ENCODE measurements around the gene DEPDC7. TPM values are rescaled to one million over a fixed set of nuclear protein-coding genes. Genes with fewer than 3 reads are reported as not detected.
A peak's percentile ranks its signal among the peaks of the same experiment; 100 is the strongest.

The DEPDC7 gene
- total and polyA plus RNA-seq, 3 donors from 2014 or later = 14.9 to 47.7 (median 23.2) TPM

DNA sequence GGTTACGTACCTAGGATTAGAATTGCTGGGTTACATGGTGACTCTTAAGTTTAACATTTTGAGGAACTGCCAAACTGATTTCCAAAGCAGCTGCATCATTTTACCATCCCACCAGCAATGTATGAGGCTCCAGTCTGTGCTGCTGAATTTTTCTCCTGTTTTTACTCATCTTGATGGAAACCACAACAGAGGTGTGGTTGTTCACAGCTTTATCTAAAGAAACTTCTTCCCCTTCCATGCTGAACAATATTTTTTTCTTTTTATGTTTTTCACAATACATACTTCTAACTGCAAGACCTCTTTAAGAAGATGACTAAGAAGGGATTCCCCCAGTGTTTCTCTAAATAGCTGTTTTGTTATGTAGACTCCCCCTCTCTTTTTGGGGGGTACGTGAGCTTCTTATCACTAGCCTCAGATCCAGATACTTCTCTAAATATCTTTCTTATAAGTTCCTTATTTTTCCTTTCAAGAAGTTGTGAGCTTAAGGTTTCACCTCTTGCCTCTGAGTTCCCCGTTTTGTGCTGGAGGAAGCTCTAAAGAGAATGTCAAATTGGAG lies 47.7 kb downstream of the DEPDC7 start:
- H3K36me3 ChIP-seq (ENCODE audit: low read depth, missing control alignments) = no peaks in the 10 kb centered on the region
- 62 to 70% methylated on average over 3 of the region's 3 CpGs for WGBS, 2 donors
- H3K9me3 ChIP-seq = no peaks in the 10 kb centered on the region
- H3K4me3 ChIP-seq = no peak overlapping the region
- no peaks in the 10 kb centered on the region for H3K4me1 ChIP-seq
- DNase-seq = no peak
- no peak overlapping the region for H3K27ac ChIP-seq
- intact Hi-C loops (cut with DNase I; ENCODE audit: low total_unique reads) = loop anchor here (10.0 kb wide), 1 partner anchor 109 kb away; no protein-coding TSS in a partner anchor
- TF ChIP-seq CTCF (IDR thresholded peaks at IDR 0.05) (no peak), POLR2A (IDR thresholded peaks at IDR 0.05) (no peak)
- H3K27me3 ChIP-seq = no peaks in the 10 kb centered on the region

- Histone ChIP-seq H3K4me1 (no peaks in the 10 kb centered on the region), H3K4me3 (no peak overlapping the region), H3K9me3 (no peaks in the 10 kb centered on the region), H3K36me3 (ENCODE audit: low read depth, missing control alignments) (no peaks in the 10 kb centered on the region), H3K27me3 (no peaks in the 10 kb centered on the region), H3K27ac (no peak overlapping the region)
- WGBS, 2 donors = 57% methylated on average over 11 of the region's 11 CpGs
- TF ChIP-seq CTCF (IDR thresholded peaks at IDR 0.05) (no peak), POLR2A (IDR thresholded peaks at IDR 0.05) (no peak)
- intact Hi-C loops (cut with DNase I; ENCODE audit: low total_unique reads) = loop anchor here (10.0 kb wide), 1 partner anchor 109 kb away; no protein-coding TSS in a partner anchor
- DNase-seq = no peak
These were observed 48.6 kb downstream of the DEPDC7 start for GRCh38 chr11:33064033-33064825.

GRCh38 chr11:33064866-33065265 lies 49.2 kb downstream of the DEPDC7 start:
- no peaks in the 10 kb centered on the region for H3K4me1 ChIP-seq
- WGBS, 2 donors = 90% methylated on average over 2 to 5 of the region's 5 CpGs
- no peaks in the 10 kb centered on the region for H3K36me3 ChIP-seq (ENCODE audit: low read depth, missing control alignments)
- TF ChIP-seq POLR2A (IDR thresholded peaks at IDR 0.05) (no peak), CTCF (IDR thresholded peaks at IDR 0.05) (no peak)
- no peak overlapping the region for H3K4me3 ChIP-seq
- no peak overlapping the region for H3K27ac ChIP-seq
- no peaks in the 10 kb centered on the region for H3K9me3 ChIP-seq
- no peak for DNase-seq
- H3K27me3 ChIP-seq = no peaks in the 10 kb centered on the region
- intact Hi-C loops (cut with DNase I; ENCODE audit: low total_unique reads) = loop anchor here (10.0 kb wide), 1 partner anchor 110 kb away; no protein-coding TSS in a partner anchor

- H3K4me3 ChIP-seq = no peak overlapping the region
- H3K9me3 ChIP-seq = no peaks in the 10 kb centered on the region
- peak; percentile 74 for DNase-seq
- intact Hi-C loops (cut with DNase I; ENCODE audit: low total_unique reads) = loop anchor here (10.0 kb wide), 1 partner anchor 111 kb away; no protein-coding TSS in a partner anchor
- no peak overlapping the region for H3K27ac ChIP-seq
- TF ChIP-seq CTCF (IDR thresholded peaks at IDR 0.05) (peak; percentile 68 to 75 (median 71)), POLR2A (IDR thresholded peaks at IDR 0.05) (no peak)
- no peaks in the 10 kb centered on the region for H3K4me1 ChIP-seq
- 60 to 76% methylated on average over 11 to 22 of the region's 22 CpGs for WGBS, 2 donors
- no peaks in the 10 kb centered on the region for H3K36me3 ChIP-seq (ENCODE audit: low read depth, missing control alignments)
- no peaks in the 10 kb centered on the region for H3K27me3 ChIP-seq
These were observed 49.9 kb downstream of the DEPDC7 start for GRCh38 chr11:33065445-33066178.

Measured in testis (tissue), 3 donors.